ENCODE results near the gene CROCC2.

Gene CROCC2

DNA sequence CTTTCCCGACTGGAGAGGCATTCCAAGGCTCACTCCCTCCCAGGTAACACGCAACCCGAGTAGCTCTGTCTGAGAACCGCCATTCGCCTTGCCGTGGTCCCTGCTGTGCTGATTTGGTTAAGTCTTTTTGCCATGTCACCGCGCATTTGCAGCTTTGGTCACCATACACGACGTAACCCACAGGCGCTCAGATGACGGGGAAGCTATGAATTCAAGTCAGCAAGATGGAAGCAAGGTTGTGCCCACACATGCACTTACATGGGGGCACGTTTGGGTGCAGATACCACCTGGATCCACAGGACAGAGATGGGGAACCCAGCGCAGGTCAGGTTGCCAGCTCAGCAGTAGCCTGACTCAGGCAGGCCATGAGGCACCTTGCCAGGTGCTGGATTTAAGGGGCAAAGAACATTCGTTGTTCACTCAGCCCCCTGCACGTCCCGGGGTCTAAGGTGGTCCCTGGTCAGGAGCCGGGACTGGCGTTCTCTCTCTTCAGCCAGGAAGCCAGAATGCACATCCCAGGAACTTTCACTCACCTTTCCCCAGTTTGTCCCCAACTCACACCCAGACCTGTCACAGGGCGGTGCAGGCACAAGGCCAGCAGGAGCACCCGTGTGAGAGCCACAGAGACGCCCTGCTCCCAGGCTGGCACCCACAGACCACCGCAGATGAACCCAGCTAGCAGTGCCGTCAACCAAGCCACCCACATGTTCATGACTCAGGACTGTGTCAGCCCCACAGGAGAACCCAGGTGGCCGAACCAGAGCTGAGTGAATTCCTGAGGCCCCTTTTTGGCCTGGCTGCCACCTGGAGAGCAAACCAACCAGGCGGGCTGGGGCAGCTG lies 112.1 kb downstream of the CROCC2 start:
- no peak overlapping the region for H3K27ac ChIP-seq (ENCODE audit: low read depth, low read length)
- no peaks in the 10 kb centered on the region for H4K20me1 ChIP-seq (ENCODE audit: control insufficient read depth, insufficient read depth, low read depth, low read length)
- H3K36me3 ChIP-seq (ENCODE audit: control insufficient read depth, low read length): no peaks in the 10 kb centered on the region
- H3K27me3 ChIP-seq (ENCODE audit: control insufficient read depth, low read length): no peaks in the 10 kb centered on the region
- H3K9me3 ChIP-seq (ENCODE audit: control insufficient read depth, insufficient read depth, low read length): no peaks in the 10 kb centered on the region
- no peaks in the 10 kb centered on the region for H3K79me2 ChIP-seq (ENCODE audit: control insufficient read depth, low read length)
- no peaks in the 10 kb centered on the region for H3F3A ChIP-seq (ENCODE audit: control insufficient read depth, insufficient read depth)
- H3K4me1 ChIP-seq (ENCODE audit: control insufficient read depth, low read length): no peaks in the 10 kb centered on the region
- no peak overlapping the region for H3K4me3 ChIP-seq (ENCODE audit: low read length)
- no peak overlapping the region for H3K4me2 ChIP-seq (ENCODE audit: low read length)
- TF ChIP-seq, protein P1, sequence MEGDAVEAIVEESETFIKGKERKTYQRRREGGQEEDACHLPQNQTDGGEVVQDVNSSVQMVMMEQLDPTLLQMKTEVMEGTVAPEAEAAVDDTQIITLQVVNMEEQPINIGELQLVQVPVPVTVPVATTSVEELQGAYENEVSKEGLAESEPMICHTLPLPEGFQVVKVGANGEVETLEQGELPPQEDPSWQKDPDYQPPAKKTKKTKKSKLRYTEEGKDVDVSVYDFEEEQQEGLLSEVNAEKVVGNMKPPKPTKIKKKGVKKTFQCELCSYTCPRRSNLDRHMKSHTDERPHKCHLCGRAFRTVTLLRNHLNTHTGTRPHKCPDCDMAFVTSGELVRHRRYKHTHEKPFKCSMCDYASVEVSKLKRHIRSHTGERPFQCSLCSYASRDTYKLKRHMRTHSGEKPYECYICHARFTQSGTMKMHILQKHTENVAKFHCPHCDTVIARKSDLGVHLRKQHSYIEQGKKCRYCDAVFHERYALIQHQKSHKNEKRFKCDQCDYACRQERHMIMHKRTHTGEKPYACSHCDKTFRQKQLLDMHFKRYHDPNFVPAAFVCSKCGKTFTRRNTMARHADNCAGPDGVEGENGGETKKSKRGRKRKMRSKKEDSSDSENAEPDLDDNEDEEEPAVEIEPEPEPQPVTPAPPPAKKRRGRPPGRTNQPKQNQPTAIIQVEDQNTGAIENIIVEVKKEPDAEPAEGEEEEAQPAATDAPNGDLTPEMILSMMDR (IDR thresholded peaks at IDR 0.05; ENCODE audit: low read depth, low read length, poor library complexity, severe bottlenecking): no peak
- TF ChIP-seq EZH2phosphoT487 (IDR thresholded peaks at IDR 0.05; ENCODE audit: borderline replicate concordance, low read length): no peak
- no peaks in the 10 kb centered on the region for H3K9me2 ChIP-seq (replicated peaks; ENCODE audit: control insufficient read depth, low read length)

DNA sequence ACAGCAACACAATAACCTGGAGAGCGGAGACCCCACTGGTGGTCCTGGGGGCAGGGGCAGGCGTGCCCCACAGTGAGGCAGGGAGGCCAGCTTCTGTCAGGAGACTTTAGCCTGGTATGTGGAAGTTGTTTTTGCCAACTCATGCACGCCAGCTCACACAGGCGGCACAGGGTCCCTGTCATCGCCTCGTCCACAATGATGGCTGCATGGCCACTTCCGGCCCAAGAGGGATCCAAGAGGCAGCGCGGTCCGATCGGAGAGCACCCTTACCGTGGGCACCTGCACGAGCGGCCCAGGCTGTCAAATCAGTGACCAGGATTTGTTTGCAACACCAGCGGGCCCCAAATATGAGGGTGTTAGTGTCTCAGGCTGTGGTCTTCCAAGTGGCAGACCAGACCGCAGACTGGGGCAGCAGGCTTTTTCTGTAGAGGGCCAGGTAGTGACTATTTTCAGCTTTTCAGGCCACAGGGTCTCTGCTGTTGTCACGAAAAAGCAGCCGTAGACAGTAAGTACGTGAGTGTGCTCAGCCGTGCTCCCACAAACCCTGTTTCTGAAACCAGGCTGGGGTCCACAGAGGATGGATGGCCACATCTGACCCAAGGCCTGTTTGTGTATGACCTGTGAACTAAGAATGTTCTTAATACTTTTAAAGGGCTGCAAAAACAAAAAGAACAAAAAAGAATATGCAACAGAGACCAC lies 113.5 kb downstream of the CROCC2 start:
- Histone ChIP-seq H3K4me2 (ENCODE audit: low read length) (no peak overlapping the region), H3K9me2 (replicated peaks; ENCODE audit: control insufficient read depth, low read length) (no peaks in the 10 kb centered on the region), H3K4me1 (ENCODE audit: control insufficient read depth, low read length) (no peaks in the 10 kb centered on the region), H3F3A (ENCODE audit: control insufficient read depth, insufficient read depth) (no peaks in the 10 kb centered on the region), H3K79me2 (ENCODE audit: control insufficient read depth, low read length) (no peaks in the 10 kb centered on the region), H3K9me3 (ENCODE audit: control insufficient read depth, insufficient read depth, low read length) (no peaks in the 10 kb centered on the region), H3K4me3 (ENCODE audit: low read length) (no peak overlapping the region), H3K27me3 (ENCODE audit: control insufficient read depth, low read length) (no peaks in the 10 kb centered on the region), H4K20me1 (ENCODE audit: control insufficient read depth, insufficient read depth, low read depth, low read length) (no peaks in the 10 kb centered on the region), H3K36me3 (ENCODE audit: control insufficient read depth, low read length) (no peaks in the 10 kb centered on the region), H3K27ac (ENCODE audit: low read depth, low read length) (no peak overlapping the region)
- TF ChIP-seq EZH2phosphoT487 (IDR thresholded peaks at IDR 0.05; ENCODE audit: borderline replicate concordance, low read length): no peak
- TF ChIP-seq, protein P1 (IDR thresholded peaks at IDR 0.05; ENCODE audit: low read depth, low read length, poor library complexity, severe bottlenecking): no peak

DNA sequence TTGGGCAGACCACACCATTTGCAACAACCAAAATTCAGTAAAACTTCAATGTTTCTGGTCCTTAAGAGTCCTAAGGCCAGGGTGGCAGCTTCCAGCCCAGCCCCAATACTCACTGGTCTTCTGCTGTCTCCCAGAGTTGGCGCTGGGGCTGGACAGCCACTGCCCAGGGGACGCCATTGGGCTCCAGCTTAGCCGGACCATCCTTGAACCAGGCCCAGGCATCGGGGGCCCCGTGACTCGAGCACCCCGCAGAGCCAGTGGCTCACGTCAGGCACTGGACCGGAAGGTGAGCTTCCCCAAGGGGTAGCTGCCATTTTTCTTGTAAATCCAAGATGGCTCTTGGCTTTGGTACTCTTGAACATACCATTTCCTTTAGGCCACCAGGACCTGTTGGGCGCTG lies 114.1 kb downstream of the CROCC2 start:
- no peaks in the 10 kb centered on the region for H3K79me2 ChIP-seq (ENCODE audit: control insufficient read depth, low read length)
- H3K27ac ChIP-seq (ENCODE audit: low read depth, low read length): no peak overlapping the region
- TF ChIP-seq, protein P1 (IDR thresholded peaks at IDR 0.05; ENCODE audit: low read depth, low read length, poor library complexity, severe bottlenecking): no peak
- TF ChIP-seq EZH2phosphoT487 (IDR thresholded peaks at IDR 0.05; ENCODE audit: borderline replicate concordance, low read length): no peak

More for the DNA sequence above, 114.1 kb downstream of the CROCC2 start:
- Histone ChIP-seq H4K20me1 (ENCODE audit: control insufficient read depth, insufficient read depth, low read depth, low read length) (no peaks in the 10 kb centered on the region), H3K4me3 (ENCODE audit: low read length) (no peak overlapping the region), H3K4me2 (ENCODE audit: low read length) (no peak overlapping the region), H3K9me3 (ENCODE audit: control insufficient read depth, insufficient read depth, low read length) (peaks cover 4% of the 10 kb centered on the region; the same call in 1 of the 2 replicates), H3K27me3 (ENCODE audit: control insufficient read depth, low read length) (no peaks in the 10 kb centered on the region), H3K4me1 (ENCODE audit: control insufficient read depth, low read length) (no peaks in the 10 kb centered on the region), H3K36me3 (ENCODE audit: control insufficient read depth, low read length) (no peaks in the 10 kb centered on the region), H3K9me2 (replicated peaks; ENCODE audit: control insufficient read depth, low read length) (no peaks in the 10 kb centered on the region), H3F3A (ENCODE audit: control insufficient read depth, insufficient read depth) (no peaks in the 10 kb centered on the region)
